Kidney (tissue), 14 donors: Measurements from ENCODE around the gene MATN1. TPM values are rescaled to one million over a fixed set of nuclear protein-coding genes. Genes with fewer than 3 reads are reported as not detected.

Experiments
- DNase-seq, 5 donors: peaks; one replicate each; pipeline ENCODE4 v3.0.0-alpha.2; 2013 to 2020
- FAIRE-seq: peaks from 2 replicates; lab custom pipeline; 2012; peaks lifted over from hg19 to GRCh38; lab: Jason Lieb, UNC
- H3K27ac ChIP-seq, 2 donors: one replicate each; pipeline ENCODE4 v1.7.0; 2013; ENCODE audit warnings: low read depth in 2 of 2, low read length in 2 of 2, inconsistent platforms in 1 of 2
- H3K27me3 ChIP-seq: one replicate; pipeline ENCODE4 v1.7.1; 2013; ENCODE audit warnings: low read length, inconsistent platforms; ENCODE audit not compliant: control insufficient read depth, insufficient read depth
- H3K36me3 ChIP-seq, 3 donors: one replicate each; pipeline versions ENCODE4 v1.7.0 to v1.7.1; 2013; ENCODE audit warnings: low read length in 3 of 3, control low read depth in 1 of 3, inconsistent platforms in 1 of 3; ENCODE audit not compliant: insufficient read depth in 3 of 3, control insufficient read depth in 2 of 3
- H3K4me1 ChIP-seq, 3 donors: one replicate each; pipeline versions ENCODE4 v1.7.0 to v1.7.1; 2013; ENCODE audit warnings: low read length in 3 of 3, inconsistent platforms in 1 of 3, low read depth in 1 of 3; ENCODE audit not compliant: control insufficient read depth in 2 of 3, insufficient read depth in 2 of 3
- H3K4me3 ChIP-seq, 3 donors: one replicate each; pipeline versions ENCODE4 v1.7.0 to v1.8.1; 2013; ENCODE audit warnings: low read length in 3 of 3, control low read depth in 1 of 3, inconsistent platforms in 1 of 3
- H3K9ac ChIP-seq, 3 donors: one replicate each; pipeline versions ENCODE4 v1.7.0 to v1.7.1; 2013; ENCODE audit warnings: low read length in 3 of 3, control low read depth in 1 of 3, inconsistent platforms in 1 of 3
- H3K9me3 ChIP-seq, 3 donors: one replicate each; pipeline versions ENCODE4 v1.7.0 to v1.7.1; 2013; ENCODE audit warnings: low read length in 3 of 3, control low read depth in 1 of 3, inconsistent platforms in 1 of 3; ENCODE audit not compliant: control insufficient read depth in 2 of 3, insufficient read depth in 1 of 3
- CTCF ChIP-seq: IDR thresholded peaks from 3 replicates; pipeline ENCODE4 v1.5.1; 2012; ENCODE audit warnings: mild to moderate bottlenecking, moderate library complexity, borderline replicate concordance; ENCODE audit not compliant: insufficient read depth; ENCODE audit errors: extremely low read depth
- intact Hi-C: fragments of 100-400 bp; cut with DNase I; formaldehyde crosslinking; loops from one replicate; pipeline ENCODE4 v1.11.1; 2022
- polyA plus RNA-seq: library from polyadenylated mRNA; stranded (reverse); fragments of 350-450 nt; fragmentation: Illumina TruSeq; extraction: RNeasy Lipid Tissue Mini Kit (QIAGEN cat#74804); gene quantifications from one replicate; pipeline ENCODE4 v1.2.3, GENCODE V29; 2014; ENCODE audit warnings: low read depth, low replicate concordance; ENCODE audit not compliant: insufficient read depth
- total RNA-seq: library from RNA; stranded (reverse); fragmentation: NEBNext Ultra II Directional; extraction: Animal tissue kit (Norgen Biotek cat#: 25700); gene quantifications from one replicate; pipeline ENCODE4 v1.2.1, GENCODE V29; 2021
- donor health status: control.
- donor health status: control.
- donor health status: control.
- donor health status: control.
- donor health status: control.
- donor health status: DM: yes; HTN: yes; CAD: no.
- donor health status: Normal renal cell carcinoma (clear cell type).

The MATN1 gene
- total and polyA plus RNA-seq, 2 donors from 2014 or later, result 0.13 TPM; not detected in 1

GRCh38 chr1:30755334-30755733 lies 31.9 kb upstream of the MATN1 start:
- H3K9me3 ChIP-seq, result no peaks in the 10 kb centered on the region
- H3K27me3 ChIP-seq, result no peaks in the 10 kb centered on the region
- H3K4me1 ChIP-seq, result no peaks in the 10 kb centered on the region
- TF ChIP-seq CTCF, result no peak
- no peak overlapping the region for H3K9ac ChIP-seq
- no peak for DNase-seq
- no peak for FAIRE-seq
- H3K27ac ChIP-seq, result no peak overlapping the region
- intact Hi-C loops, result no loop called here
- H3K4me3 ChIP-seq, result no peak overlapping the region
- no peaks in the 10 kb centered on the region for H3K36me3 ChIP-seq

- no peaks in the 10 kb centered on the region for H3K4me1 ChIP-seq
- no peak overlapping the region for H3K9ac ChIP-seq
- no peak overlapping the region for H3K4me3 ChIP-seq
- H3K27ac ChIP-seq, result no peak overlapping the region
- no peaks in the 10 kb centered on the region for H3K36me3 ChIP-seq
- TF ChIP-seq CTCF, result no peak
- no peaks in the 10 kb centered on the region for H3K9me3 ChIP-seq
- DNase-seq (no peak), FAIRE-seq (no peak)
- H3K27me3 ChIP-seq, result no peaks in the 10 kb centered on the region
- intact Hi-C loops, result no loop called here
These were observed 31.3 kb upstream of the MATN1 start for GRCh38 chr1:30754684-30755171.

- TF ChIP-seq CTCF, result no peak
- no peaks in the 10 kb centered on the region for H3K27me3 ChIP-seq
- H3K9me3 ChIP-seq, result no peaks in the 10 kb centered on the region
- no peak overlapping the region for H3K4me3 ChIP-seq
- no peaks in the 10 kb centered on the region for H3K36me3 ChIP-seq
- intact Hi-C loops, result no loop called here
- FAIRE-seq, result no peak
- no peak overlapping the region for H3K27ac ChIP-seq
- H3K9ac ChIP-seq, result no peak overlapping the region
- no peaks in the 10 kb centered on the region for H3K4me1 ChIP-seq
- no peak for DNase-seq
These were observed 30.3 kb upstream of the MATN1 start for GRCh38 chr1:30753660-30754123.

- Histone ChIP-seq H3K9me3 (no peaks in the 10 kb centered on the region), H3K4me1 (no peaks in the 10 kb centered on the region), H3K4me3 (no peak overlapping the region), H3K27me3 (no peaks in the 10 kb centered on the region), H3K36me3 (no peaks in the 10 kb centered on the region), H3K27ac (no peak overlapping the region), H3K9ac (no peak overlapping the region)
- no peak for FAIRE-seq
- TF ChIP-seq CTCF, result no peak
- intact Hi-C loops, result no loop called here
- peak in 3 of 5 donors; percentile 55 to 71 (median 66) for DNase-seq
These were observed 29.7 kb upstream of the MATN1 start for GRCh38 chr1:30753118-30753517.
